ENCODE data around the gene FBF1. TPM values are rescaled to one million over a fixed set of nuclear protein-coding genes. Genes with fewer than 3 reads are reported as not detected.

FBF1 gene
- total RNA-seq, 2 experiments from 2014 or later = 13.2 to 16.2 TPM

DNA sequence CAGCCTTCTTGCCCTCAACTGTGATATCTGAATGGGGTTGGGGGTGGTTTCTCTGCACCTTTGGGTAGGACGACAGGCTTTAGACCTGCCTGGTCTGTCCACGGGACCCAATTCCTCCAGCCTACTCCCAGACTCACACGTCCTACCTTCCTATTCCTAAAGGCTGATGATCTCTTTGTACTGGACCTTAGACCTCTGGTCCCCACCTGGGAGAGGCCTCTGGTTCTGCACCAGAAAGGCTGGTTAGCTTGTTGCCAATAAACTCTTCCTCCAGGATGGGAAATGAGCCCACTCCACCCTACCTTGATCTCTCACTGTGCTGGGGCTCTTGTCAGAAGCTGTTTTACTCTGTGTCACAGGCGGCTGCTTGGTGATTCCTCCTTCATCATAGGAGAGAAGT is 14.4 kb downstream of the FBF1 start:
- TF ChIP-seq, protein P1, sequence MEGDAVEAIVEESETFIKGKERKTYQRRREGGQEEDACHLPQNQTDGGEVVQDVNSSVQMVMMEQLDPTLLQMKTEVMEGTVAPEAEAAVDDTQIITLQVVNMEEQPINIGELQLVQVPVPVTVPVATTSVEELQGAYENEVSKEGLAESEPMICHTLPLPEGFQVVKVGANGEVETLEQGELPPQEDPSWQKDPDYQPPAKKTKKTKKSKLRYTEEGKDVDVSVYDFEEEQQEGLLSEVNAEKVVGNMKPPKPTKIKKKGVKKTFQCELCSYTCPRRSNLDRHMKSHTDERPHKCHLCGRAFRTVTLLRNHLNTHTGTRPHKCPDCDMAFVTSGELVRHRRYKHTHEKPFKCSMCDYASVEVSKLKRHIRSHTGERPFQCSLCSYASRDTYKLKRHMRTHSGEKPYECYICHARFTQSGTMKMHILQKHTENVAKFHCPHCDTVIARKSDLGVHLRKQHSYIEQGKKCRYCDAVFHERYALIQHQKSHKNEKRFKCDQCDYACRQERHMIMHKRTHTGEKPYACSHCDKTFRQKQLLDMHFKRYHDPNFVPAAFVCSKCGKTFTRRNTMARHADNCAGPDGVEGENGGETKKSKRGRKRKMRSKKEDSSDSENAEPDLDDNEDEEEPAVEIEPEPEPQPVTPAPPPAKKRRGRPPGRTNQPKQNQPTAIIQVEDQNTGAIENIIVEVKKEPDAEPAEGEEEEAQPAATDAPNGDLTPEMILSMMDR (IDR thresholded peaks at IDR 0.05) = no peak
- Mint-ChIP-seq H3K4me1 (ENCODE audit: low read depth) (no peaks in the 10 kb centered on the region), H3K4me3 (no peak overlapping the region), H3K9me3 (no peaks in the 10 kb centered on the region), H3K27me3 (no peaks in the 10 kb centered on the region), H3K36me3 (ENCODE audit: low read depth) (no peaks in the 10 kb centered on the region), H3K27ac (no peak overlapping the region)
- ChIA-PET CTCF (interaction anchor here (0.8 to 1.9 kb wide), 9 partner anchors 17 to 90 kb away, joined by 3 to 12 read pairs (median 4); partner anchors contain the start of gene MRPL38), POLR2A (no interaction called here)
- ATAC-seq = no peak
- no peak for DNase-seq
- intact Hi-C loops (cut with micrococcal nuclease) = no loop called here

DNA sequence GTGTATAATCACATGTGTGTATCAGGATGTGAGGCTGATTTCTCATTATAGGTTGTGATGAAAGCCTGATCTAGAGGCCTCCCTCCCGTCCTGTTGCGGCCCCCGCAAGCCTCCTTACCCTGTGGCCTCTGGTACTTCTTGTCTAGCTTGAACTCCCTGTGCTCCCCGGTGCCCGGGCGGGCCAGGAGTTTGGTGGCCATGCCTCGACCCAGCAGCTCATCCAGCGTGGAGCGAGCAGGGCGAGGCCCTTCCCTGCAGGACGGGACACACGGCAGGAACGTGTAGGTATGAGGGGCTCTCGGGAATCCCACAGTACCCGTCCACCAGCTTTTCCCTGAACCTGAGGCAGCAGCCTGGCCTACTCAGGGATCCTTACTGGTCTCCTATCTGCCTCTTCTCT is 14.9 kb downstream of the FBF1 start:
- no peaks in the 10 kb centered on the region for H3K27me3 Mint-ChIP-seq
- no peaks in the 10 kb centered on the region for H3K4me1 Mint-ChIP-seq (ENCODE audit: low read depth)
- DNase-seq (no peak), ATAC-seq (no peak)
- TF ChIP-seq, protein P1 (IDR thresholded peaks at IDR 0.05) = no peak
- CTCF ChIA-PET = interaction anchor here (0.8 to 1.5 kb wide), 5 partner anchors 9 to 354 kb away, joined by 3 to 5 read pairs (median 3); no protein-coding TSS in a partner anchor
- no peak overlapping the region for H3K4me3 Mint-ChIP-seq
- H3K27ac Mint-ChIP-seq = no peak overlapping the region
- intact Hi-C loops (cut with micrococcal nuclease) = no loop called here
- POLR2A ChIA-PET = interaction anchor here (0.7 kb wide), 1 partner anchor 55 kb away, joined by 4 read pairs; no protein-coding TSS in a partner anchor
- H3K36me3 Mint-ChIP-seq (ENCODE audit: low read depth) = no peaks in the 10 kb centered on the region
- H3K9me3 Mint-ChIP-seq = no peaks in the 10 kb centered on the region

DNA sequence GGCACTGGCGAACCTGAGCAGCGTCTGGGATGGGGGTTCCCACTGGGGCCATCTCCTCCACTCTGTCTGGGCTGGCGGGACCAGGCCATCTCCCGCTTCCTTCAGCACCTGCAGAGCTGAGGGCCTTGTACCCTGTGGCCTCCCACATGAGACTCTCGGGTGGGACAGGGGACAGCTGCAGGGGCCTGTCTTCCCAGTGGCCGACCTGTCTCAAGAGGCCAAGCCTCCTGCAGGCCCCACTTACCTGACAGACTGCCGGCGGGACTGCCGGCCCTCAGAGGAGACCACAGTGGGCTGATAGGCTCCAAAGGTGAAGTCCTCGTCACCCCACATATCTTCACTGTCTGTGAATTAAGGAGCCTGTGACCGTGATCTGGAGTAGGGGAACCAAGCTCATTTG is 15.7 kb downstream of the FBF1 start:
- ATAC-seq (no peak), DNase-seq (no peak)
- TF ChIP-seq, protein P1 (IDR thresholded peaks at IDR 0.05) = no peak
- no peaks in the 10 kb centered on the region for H3K36me3 Mint-ChIP-seq (ENCODE audit: low read depth)
- no peak overlapping the region for H3K27ac Mint-ChIP-seq
- no peaks in the 10 kb centered on the region for H3K9me3 Mint-ChIP-seq
- no peaks in the 10 kb centered on the region for H3K4me1 Mint-ChIP-seq (ENCODE audit: low read depth)
- H3K4me3 Mint-ChIP-seq = no peak overlapping the region
- ChIA-PET POLR2A (interaction anchor here (0.7 kb wide), 1 partner anchor 56 kb away, joined by 4 read pairs; no protein-coding TSS in a partner anchor), CTCF (interaction anchor here (0.9 to 1.4 kb wide), 3 partner anchors 75 to 355 kb away, joined by 3 to 5 read pairs (median 3); no protein-coding TSS in a partner anchor)
- intact Hi-C loops (cut with micrococcal nuclease) = no loop called here
- H3K27me3 Mint-ChIP-seq = no peaks in the 10 kb centered on the region

DNA sequence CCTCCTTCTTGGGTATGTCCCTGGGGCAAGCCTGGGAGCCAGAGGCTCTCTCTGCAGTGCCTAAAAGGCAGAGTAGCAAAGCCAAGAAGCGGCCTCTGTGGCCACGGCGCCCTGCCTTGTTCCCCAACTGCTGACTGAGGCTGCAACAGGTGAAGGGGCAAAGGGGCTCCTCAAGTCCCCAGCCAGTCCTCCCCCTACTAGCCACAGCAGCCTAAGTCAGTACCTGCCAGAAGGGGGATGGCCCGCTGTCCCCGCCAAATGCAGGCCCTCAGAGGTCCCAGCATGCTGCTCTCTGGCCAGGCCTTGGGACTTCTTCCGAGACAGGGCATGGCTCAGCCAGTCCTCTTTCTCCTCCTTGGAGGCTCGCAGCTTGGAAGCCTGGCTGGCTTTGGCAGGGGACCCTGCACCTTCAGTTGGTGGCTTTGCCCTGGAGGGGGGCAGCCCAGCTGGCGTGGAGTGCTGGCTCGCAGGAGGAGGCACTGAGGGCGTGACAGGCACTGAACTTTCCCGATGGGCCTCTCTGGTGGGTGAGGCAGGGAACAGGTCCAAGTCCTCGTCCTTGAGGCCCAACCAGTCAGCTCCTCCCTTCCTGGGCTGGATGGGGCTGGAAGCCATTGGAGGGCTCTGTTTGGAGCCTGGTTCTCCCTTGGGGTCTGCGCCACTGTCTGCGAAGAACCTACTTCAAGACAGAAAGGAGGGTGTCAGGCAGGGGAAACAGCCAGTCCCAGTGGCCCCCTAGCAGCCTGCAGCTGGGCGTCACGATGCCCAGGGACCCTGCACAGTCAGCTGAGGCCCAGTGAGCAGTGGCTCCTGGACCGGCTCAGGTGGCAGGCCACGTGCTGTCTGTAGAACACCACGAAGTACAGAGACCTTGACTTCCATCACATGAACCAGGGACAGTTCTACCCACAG is 17.6 kb downstream of the FBF1 start:
- no peaks in the 10 kb centered on the region for H3K9me3 Mint-ChIP-seq
- DNase-seq (no peak), ATAC-seq (no peak)
- intact Hi-C loops (cut with micrococcal nuclease) = no loop called here
- ChIA-PET POLR2A (interaction anchor here (1.3 kb wide), 1 partner anchor 18 kb away, joined by 6 read pairs; no protein-coding TSS in a partner anchor), CTCF (no interaction called here)
- no peak overlapping the region for H3K4me3 Mint-ChIP-seq
- H3K36me3 Mint-ChIP-seq (ENCODE audit: low read depth) = no peaks in the 10 kb centered on the region
- H3K27ac Mint-ChIP-seq = no peak overlapping the region
- H3K27me3 Mint-ChIP-seq = no peaks in the 10 kb centered on the region
- TF ChIP-seq, protein P1 (IDR thresholded peaks at IDR 0.05) = no peak
- no peaks in the 10 kb centered on the region for H3K4me1 Mint-ChIP-seq (ENCODE audit: low read depth)

Data from activated CD8-positive, alpha-beta T cell treated with anti-CD3 and anti-CD28 coated beads for 36 hours (primary cell).